GM18499 (cell line): ENCODE results near the gene DPP6.

ENCODE experiments used
- ATAC-seq: cut with Tn5 transposase; IDR thresholded peaks from one replicate; pipeline ENCODE4 v1.9.1; 2021; ENCODE audit warnings: moderate number of reproducible peaks; ENCODE audit not compliant: insufficient read depth, unreplicated experiment

The DPP6 gene

GRCh38 chr7:154576604-154577003 is 524.4 kb downstream of the DPP6 start:
- ATAC-seq: no peak

GRCh38 chr7:154577141-154577873 is 525.1 kb downstream of the DPP6 start:
- ATAC-seq: no peak

- ATAC-seq: no peak
Observed at GRCh38 chr7:154578336-154578735, 526.1 kb downstream of the DPP6 start.

- no peak for ATAC-seq
Observed at GRCh38 chr7:154579711-154580110, 527.5 kb downstream of the DPP6 start.

- ATAC-seq: no peak
Observed at GRCh38 chr7:154581251-154581890, 529.2 kb downstream of the DPP6 start.

- no peak for ATAC-seq
Observed at GRCh38 chr7:154583454-154583853, 531.3 kb downstream of the DPP6 start.

- ATAC-seq: no peak
Observed at GRCh38 chr7:154584352-154585252, 532.4 kb downstream of the DPP6 start.

- no peak for ATAC-seq
Observed at GRCh38 chr7:154587792-154588191, 535.6 kb downstream of the DPP6 start.

- ATAC-seq: no peak
Observed at GRCh38 chr7:154591544-154591943, 539.3 kb downstream of the DPP6 start.

- no peak for ATAC-seq
Observed at GRCh38 chr7:154592388-154592787, 540.2 kb downstream of the DPP6 start.

- no peak for ATAC-seq
Observed at GRCh38 chr7:154598396-154598795, 546.2 kb downstream of the DPP6 start.

GRCh38 chr7:154598864-154599263 is 546.7 kb downstream of the DPP6 start:
- ATAC-seq: no peak

- ATAC-seq: no peak
Observed at GRCh38 chr7:154610903-154611302, 558.7 kb downstream of the DPP6 start.

- no peak for ATAC-seq
Observed at GRCh38 chr7:154613811-154614210, 561.6 kb downstream of the DPP6 start.

GRCh38 chr7:154620141-154620755 is 568.0 kb downstream of the DPP6 start:
- ATAC-seq: no peak

- ATAC-seq: no peak
Observed at GRCh38 chr7:154623399-154623798, 571.2 kb downstream of the DPP6 start.

- no peak for ATAC-seq
Observed at GRCh38 chr7:154627646-154628290, 575.6 kb downstream of the DPP6 start.

GRCh38 chr7:154628556-154628955 is 576.4 kb downstream of the DPP6 start:
- ATAC-seq: no peak

- ATAC-seq: no peak
Observed at GRCh38 chr7:154631162-154631561, 579.0 kb downstream of the DPP6 start.

GRCh38 chr7:154633641-154634040 is 581.4 kb downstream of the DPP6 start:
- no peak for ATAC-seq
